ENCODE data around the gene LRRC14B. TPM values are rescaled to one million over a fixed set of nuclear protein-coding genes. Genes with fewer than 3 reads are reported as not detected.

LRRC14B gene
- total RNA-seq, 1 donor from 2014 or later: not detected

DNA sequence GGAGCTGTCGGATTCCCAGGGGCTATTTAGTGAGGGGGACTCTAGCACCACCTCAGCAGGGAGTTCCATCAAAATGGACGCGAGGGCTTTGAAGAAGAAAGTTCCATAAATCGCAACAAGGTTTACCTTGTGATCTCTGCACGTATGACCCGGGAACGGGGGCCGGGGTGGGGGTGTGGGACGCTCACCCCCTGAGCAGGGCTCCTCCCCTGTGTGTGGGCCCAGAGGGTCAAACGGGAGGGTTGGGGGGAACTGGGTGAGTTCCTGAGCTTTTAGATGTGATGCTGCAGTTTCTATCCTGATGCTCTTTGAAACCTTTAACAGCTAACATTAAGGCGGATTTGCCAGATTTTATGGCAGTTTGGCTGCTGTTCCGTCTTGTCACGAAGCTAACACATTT, 18.9 kb upstream of the LRRC14B start:
- H3K4me1 Mint-ChIP-seq (ENCODE audit: low read depth): peaks cover 28% of the 10 kb centered on the region
- no peaks in the 10 kb centered on the region for H3K9me3 Mint-ChIP-seq (ENCODE audit: low read depth)
- H3K27me3 Mint-ChIP-seq (ENCODE audit: low read depth): peaks cover 7% of the 10 kb centered on the region
- H3K27ac Mint-ChIP-seq (ENCODE audit: unreplicated experiment): no peak overlapping the region
- peaks cover 1% of the 10 kb centered on the region for H3K36me3 Mint-ChIP-seq (ENCODE audit: low read depth)
- no peak overlapping the region for H3K4me3 Mint-ChIP-seq (ENCODE audit: unreplicated experiment)
- peak; percentile 56 for DNase-seq (ENCODE audit: low spot score)
- TF ChIP-seq, protein P1, sequence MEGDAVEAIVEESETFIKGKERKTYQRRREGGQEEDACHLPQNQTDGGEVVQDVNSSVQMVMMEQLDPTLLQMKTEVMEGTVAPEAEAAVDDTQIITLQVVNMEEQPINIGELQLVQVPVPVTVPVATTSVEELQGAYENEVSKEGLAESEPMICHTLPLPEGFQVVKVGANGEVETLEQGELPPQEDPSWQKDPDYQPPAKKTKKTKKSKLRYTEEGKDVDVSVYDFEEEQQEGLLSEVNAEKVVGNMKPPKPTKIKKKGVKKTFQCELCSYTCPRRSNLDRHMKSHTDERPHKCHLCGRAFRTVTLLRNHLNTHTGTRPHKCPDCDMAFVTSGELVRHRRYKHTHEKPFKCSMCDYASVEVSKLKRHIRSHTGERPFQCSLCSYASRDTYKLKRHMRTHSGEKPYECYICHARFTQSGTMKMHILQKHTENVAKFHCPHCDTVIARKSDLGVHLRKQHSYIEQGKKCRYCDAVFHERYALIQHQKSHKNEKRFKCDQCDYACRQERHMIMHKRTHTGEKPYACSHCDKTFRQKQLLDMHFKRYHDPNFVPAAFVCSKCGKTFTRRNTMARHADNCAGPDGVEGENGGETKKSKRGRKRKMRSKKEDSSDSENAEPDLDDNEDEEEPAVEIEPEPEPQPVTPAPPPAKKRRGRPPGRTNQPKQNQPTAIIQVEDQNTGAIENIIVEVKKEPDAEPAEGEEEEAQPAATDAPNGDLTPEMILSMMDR (IDR thresholded peaks at IDR 0.05): no peak

DNA sequence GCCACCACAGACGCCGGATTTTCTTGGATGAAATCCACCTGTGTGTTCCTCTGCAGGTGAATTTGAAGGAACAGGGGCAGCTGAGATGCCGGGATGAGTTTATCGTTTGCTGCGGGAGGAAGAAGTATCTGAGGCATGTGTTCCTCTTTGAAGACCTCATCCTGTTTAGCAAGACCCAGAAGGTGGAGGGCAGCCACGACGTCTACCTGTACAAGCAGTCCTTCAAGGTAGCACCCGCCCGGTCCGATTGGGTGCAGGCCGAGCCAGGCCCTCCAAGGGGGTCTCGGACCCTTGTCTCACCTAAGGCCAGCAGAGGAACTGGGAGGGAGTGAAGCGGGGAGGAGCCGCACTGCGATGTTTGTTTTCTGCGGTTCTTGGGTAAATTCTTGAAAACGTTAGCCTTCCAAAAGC, 18.4 kb upstream of the LRRC14B start:
- Mint-ChIP-seq H3K27ac (ENCODE audit: unreplicated experiment) (no peak overlapping the region), H3K4me3 (ENCODE audit: unreplicated experiment) (no peak overlapping the region), H3K27me3 (ENCODE audit: low read depth) (peaks cover 8% of the 10 kb centered on the region), H3K4me1 (ENCODE audit: low read depth) (peaks cover 26% of the 10 kb centered on the region), H3K9me3 (ENCODE audit: low read depth) (no peaks in the 10 kb centered on the region), H3K36me3 (ENCODE audit: low read depth) (peaks cover 1% of the 10 kb centered on the region)
- peak; percentile 90 for DNase-seq (ENCODE audit: low spot score)
- TF ChIP-seq, protein P1 (IDR thresholded peaks at IDR 0.05): no peak

DNA sequence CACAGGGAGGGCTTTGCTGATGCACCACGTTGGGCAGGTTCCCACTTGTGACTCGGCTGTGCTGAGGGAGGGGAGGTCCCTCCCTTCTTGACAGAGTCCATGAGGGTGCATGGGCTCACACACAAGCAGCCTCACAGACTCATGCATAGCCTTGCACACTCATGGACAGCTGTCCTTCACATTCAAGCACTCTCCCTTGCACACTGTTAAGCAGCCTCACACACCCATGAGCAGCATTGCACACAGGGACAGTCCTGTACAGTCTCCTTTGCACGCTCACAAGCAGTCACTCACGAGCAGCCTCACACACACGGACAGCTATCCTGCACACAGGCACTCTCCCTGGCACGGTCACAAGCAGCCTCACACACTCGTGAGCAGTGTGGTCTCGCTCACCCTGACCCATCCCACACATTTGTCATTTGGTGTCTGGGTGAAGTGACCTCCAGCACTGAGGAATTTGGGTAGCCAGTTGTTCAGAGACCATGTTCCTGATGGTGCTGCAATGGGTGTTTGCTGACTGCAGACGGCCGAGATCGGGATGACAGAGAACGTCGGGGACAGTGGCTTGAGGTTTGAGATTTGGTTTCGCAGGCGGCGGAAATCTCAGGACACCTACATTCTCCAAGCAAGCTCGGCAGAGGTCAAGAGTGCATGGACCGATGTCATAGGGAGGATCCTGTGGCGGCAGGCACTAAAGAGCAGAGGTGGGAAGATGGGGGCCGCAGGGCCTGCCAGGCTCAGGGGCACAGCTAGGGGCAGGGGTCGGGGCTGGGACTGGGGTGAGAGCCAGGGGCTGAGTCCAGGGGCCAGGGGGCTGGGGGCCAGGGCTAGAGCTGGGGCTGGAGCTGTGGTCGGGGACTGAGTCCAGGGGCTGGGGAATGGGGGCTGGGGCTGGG, 17.7 kb upstream of the LRRC14B start:
- TF ChIP-seq, protein P1 (IDR thresholded peaks at IDR 0.05): no peak
- peaks cover 18% of the 10 kb centered on the region for H3K4me1 Mint-ChIP-seq (ENCODE audit: low read depth)
- peaks cover 1% of the 10 kb centered on the region for H3K36me3 Mint-ChIP-seq (ENCODE audit: low read depth)
- H3K27me3 Mint-ChIP-seq (ENCODE audit: low read depth): peaks cover 15% of the 10 kb centered on the region
- no peak overlapping the region for H3K4me3 Mint-ChIP-seq (ENCODE audit: unreplicated experiment)
- no peaks in the 10 kb centered on the region for H3K9me3 Mint-ChIP-seq (ENCODE audit: low read depth)
- no peak overlapping the region for H3K27ac Mint-ChIP-seq (ENCODE audit: unreplicated experiment)
- DNase-seq (ENCODE audit: low spot score): peak; percentile 83

DNA sequence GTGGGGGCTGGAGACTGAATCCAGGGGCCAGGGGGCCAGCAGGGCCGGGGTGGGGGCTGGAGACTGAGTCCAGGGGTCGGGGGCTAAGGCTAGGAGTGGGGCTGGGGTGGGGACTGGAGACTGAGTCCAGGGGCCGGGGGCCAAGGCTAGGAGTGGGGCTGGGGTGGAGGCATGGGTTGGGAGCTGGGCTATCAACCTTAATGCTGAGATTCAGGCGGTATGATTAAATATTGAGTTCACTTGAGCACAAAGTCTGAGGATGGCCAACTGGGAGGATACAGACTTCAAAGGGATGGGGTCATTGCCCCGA, 17.0 kb upstream of the LRRC14B start:
- no peak for DNase-seq (ENCODE audit: low spot score)
- Mint-ChIP-seq H3K27ac (ENCODE audit: unreplicated experiment) (no peak overlapping the region), H3K9me3 (ENCODE audit: low read depth) (no peaks in the 10 kb centered on the region), H3K36me3 (ENCODE audit: low read depth) (peaks cover 1% of the 10 kb centered on the region), H3K27me3 (ENCODE audit: low read depth) (peaks cover 16% of the 10 kb centered on the region), H3K4me1 (ENCODE audit: low read depth) (peaks cover 12% of the 10 kb centered on the region), H3K4me3 (ENCODE audit: unreplicated experiment) (no peak overlapping the region)
- TF ChIP-seq, protein P1 (IDR thresholded peaks at IDR 0.05): no peak

DNA sequence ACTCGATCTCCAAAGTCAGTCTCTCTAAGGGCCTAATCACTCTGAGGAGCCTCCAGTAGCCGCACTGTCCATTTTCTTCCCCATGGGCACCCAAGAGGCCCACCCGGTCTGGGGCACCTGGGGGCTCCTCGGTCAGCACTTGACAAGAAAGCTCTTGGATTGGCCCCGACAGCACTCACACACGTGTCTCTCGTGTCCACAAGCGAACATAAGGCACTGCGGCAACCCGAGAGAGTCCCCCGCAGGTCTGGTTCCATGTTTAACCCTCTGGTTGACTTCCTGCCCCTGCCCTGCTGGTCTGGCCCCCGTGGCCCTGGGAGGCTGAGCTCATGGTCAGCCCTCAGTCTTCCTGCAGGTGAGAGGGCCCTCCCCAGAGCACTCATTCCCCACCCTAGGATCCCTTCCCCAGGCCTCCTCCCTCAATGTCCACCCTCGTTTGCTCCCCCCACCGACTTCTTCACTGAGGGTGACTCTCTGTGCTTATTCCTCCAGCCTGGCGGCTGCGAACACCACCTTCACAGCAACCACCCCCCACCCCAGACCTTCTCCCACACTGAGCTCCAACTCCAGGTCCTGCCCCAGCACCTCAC, 16.3 kb upstream of the LRRC14B start:
- peaks cover 16% of the 10 kb centered on the region for H3K27me3 Mint-ChIP-seq (ENCODE audit: low read depth)
- H3K4me3 Mint-ChIP-seq (ENCODE audit: unreplicated experiment): no peak overlapping the region
- no peaks in the 10 kb centered on the region for H3K9me3 Mint-ChIP-seq (ENCODE audit: low read depth)
- peaks cover 5% of the 10 kb centered on the region for H3K4me1 Mint-ChIP-seq (ENCODE audit: low read depth)
- H3K36me3 Mint-ChIP-seq (ENCODE audit: low read depth): peaks cover 1% of the 10 kb centered on the region
- H3K27ac Mint-ChIP-seq (ENCODE audit: unreplicated experiment): no peak overlapping the region
- peak; percentile 61 for DNase-seq (ENCODE audit: low spot score)
- TF ChIP-seq, protein P1 (IDR thresholded peaks at IDR 0.05): no peak
